HTR-8/SVneo (cell line): ENCODE data around the gene JAZF1.
A peak's percentile ranks its signal among the peaks of the same experiment; 100 is the strongest.

Experiments
- DNase-seq: peaks from one replicate; pipeline ENCODE4 v3.0.0; 2011; ENCODE audit warnings: low spot score, mixed read lengths; ENCODE audit not compliant: insufficient read length
- FAIRE-seq: peaks from 2 replicates; lab custom pipeline; 2011; peaks lifted over from hg19 to GRCh38; lab: Jason Lieb, UNC

The JAZF1 gene

GRCh38 chr7:28192786-28193585 lies 12.4 kb upstream of the JAZF1 start:
- no peak for FAIRE-seq
- DNase-seq = no peak

GRCh38 chr7:28191751-28192150 lies 11.2 kb upstream of the JAZF1 start:
- no peak for FAIRE-seq
- DNase-seq = no peak

- no peak for DNase-seq
- no peak for FAIRE-seq
Observed at GRCh38 chr7:28191184-28191583, 10.6 kb upstream of the JAZF1 start.

GRCh38 chr7:28190077-28190710 lies 9.6 kb upstream of the JAZF1 start:
- DNase-seq (no peak), FAIRE-seq (no peak)

GRCh38 chr7:28187012-28187411 lies 6.4 kb upstream of the JAZF1 start:
- FAIRE-seq (no peak), DNase-seq (no peak)

GRCh38 chr7:28183627-28184026 lies 3.0 kb upstream of the JAZF1 start:
- DNase-seq (no peak), FAIRE-seq (no peak)

GRCh38 chr7:28182071-28182471 lies 1.5 kb upstream of the JAZF1 start:
- DNase-seq (no peak), FAIRE-seq (no peak)

- no peak for FAIRE-seq
Observed at GRCh38 chr7:28181416-28181815, 821 bp upstream of the JAZF1 start.

GRCh38 chr7:28180031-28180363 lies 598 bp downstream of the JAZF1 start:
- no peak for FAIRE-seq
- DNase-seq = no peak

More at GRCh38 chr7:28181416-28181815, 821 bp upstream of the JAZF1 start:
- DNase-seq = no peak

GRCh38 chr7:28179120-28180030 lies 1.2 kb downstream of the JAZF1 start:
- no peak for FAIRE-seq
- DNase-seq = peak; percentile 53

- no peak for FAIRE-seq
Observed at GRCh38 chr7:28178599-28178998, 2.0 kb downstream of the JAZF1 start.

GRCh38 chr7:28177836-28178235 lies 2.8 kb downstream of the JAZF1 start:
- FAIRE-seq = no peak
- no peak for DNase-seq

More at GRCh38 chr7:28178599-28178998, 2.0 kb downstream of the JAZF1 start:
- DNase-seq = no peak

GRCh38 chr7:28176645-28177044 lies 4.0 kb downstream of the JAZF1 start:
- DNase-seq (no peak), FAIRE-seq (no peak)

- DNase-seq (no peak), FAIRE-seq (no peak)
Observed at GRCh38 chr7:28176174-28176573, 4.4 kb downstream of the JAZF1 start.

- DNase-seq (no peak), FAIRE-seq (no peak)
Observed at GRCh38 chr7:28174901-28175661, 5.5 kb downstream of the JAZF1 start.

- FAIRE-seq (no peak), DNase-seq (no peak)
Observed at GRCh38 chr7:28174442-28174841, 6.2 kb downstream of the JAZF1 start.

- FAIRE-seq = no peak
- no peak for DNase-seq
Observed at GRCh38 chr7:28173531-28173930, 7.1 kb downstream of the JAZF1 start.

- DNase-seq = no peak
- FAIRE-seq = no peak
Observed at GRCh38 chr7:28172958-28173357, 7.6 kb downstream of the JAZF1 start.

- DNase-seq (no peak), FAIRE-seq (no peak)
Observed at GRCh38 chr7:28170701-28171100, 9.9 kb downstream of the JAZF1 start.

- FAIRE-seq (no peak), DNase-seq (no peak)
Observed at GRCh38 chr7:28169230-28169629, 11.4 kb downstream of the JAZF1 start.
